Measurements from ENCODE around the gene APAF1. TPM values are rescaled to one million over a fixed set of nuclear protein-coding genes. Genes with fewer than 3 reads are reported as not detected.

The APAF1 gene
- polyA plus RNA-seq, 1 donor = 46.2 TPM

GRCh38 chr12:98724384-98725155 lies 79.5 kb downstream of the APAF1 start:
- DNase-seq = no peak

- peak; percentile 46 for DNase-seq
Measured at GRCh38 chr12:98725476-98726247, 80.6 kb downstream of the APAF1 start.

GRCh38 chr12:98727196-98727595 lies 82.1 kb downstream of the APAF1 start:
- no peak for DNase-seq

- DNase-seq = no peak
Measured at GRCh38 chr12:98730412-98730811, 85.3 kb downstream of the APAF1 start.

GRCh38 chr12:98733667-98734350 lies 88.7 kb downstream of the APAF1 start:
- DNase-seq = no peak

GRCh38 chr12:98735821-98736220 lies 90.7 kb downstream of the APAF1 start:
- DNase-seq = no peak

- DNase-seq = no peak
Measured at GRCh38 chr12:98736352-98737321, 91.5 kb downstream of the APAF1 start.

GRCh38 chr12:98737322-98737712 lies 92.2 kb downstream of the APAF1 start:
- DNase-seq = no peak

GRCh38 chr12:98738002-98738401 lies 92.9 kb downstream of the APAF1 start:
- no peak for DNase-seq

GRCh38 chr12:98738539-98738938 lies 93.4 kb downstream of the APAF1 start:
- DNase-seq = no peak

- DNase-seq = no peak
Measured at GRCh38 chr12:98740751-98741150, 95.7 kb downstream of the APAF1 start.

- DNase-seq = no peak
Measured at GRCh38 chr12:98741196-98741555, 96.1 kb downstream of the APAF1 start.

- no peak for DNase-seq
Measured at GRCh38 chr12:98741556-98742265, 96.6 kb downstream of the APAF1 start.

- no peak for DNase-seq
Measured at GRCh38 chr12:98743362-98743953, 98.4 kb downstream of the APAF1 start.

GRCh38 chr12:98744680-98745079 lies 99.6 kb downstream of the APAF1 start:
- no peak for DNase-seq

GRCh38 chr12:98745578-98746391 lies 100.7 kb downstream of the APAF1 start:
- DNase-seq = no peak

GRCh38 chr12:98748463-98748862 lies 103.4 kb downstream of the APAF1 start:
- no peak for DNase-seq

GRCh38 chr12:98750511-98750910 lies 105.4 kb downstream of the APAF1 start:
- no peak for DNase-seq

- DNase-seq = no peak
Measured at GRCh38 chr12:98751580-98752115, 106.6 kb downstream of the APAF1 start.

- DNase-seq = no peak
Measured at GRCh38 chr12:98752726-98753125, 107.6 kb downstream of the APAF1 start.
